WTC11 (cell line): ENCODE measurements around the gene LAMTOR2. TPM values are rescaled to one million over a fixed set of nuclear protein-coding genes. Genes with fewer than 3 reads are reported as not detected.
A peak's percentile ranks its signal among the peaks of the same experiment; 100 is the strongest.

Experiments
- ATAC-seq: fragments of 200-7000 bp; cut with Tn5 transposase; 2 replicates; pipeline ENCODE4 v1.10.0; 2021; ENCODE audit warnings: mild to moderate bottlenecking, moderate library complexity
- CTCF ChIA-PET: fragments of 300-600 bp; sonication (Branson Sonifier 250); formaldehyde crosslinking; loops from one replicate; lab custom pipeline; 2021; ENCODE audit warnings: antibody characterized with exemption; lab: Charles Lee
- POLR2A ChIA-PET: fragments of 350-600 bp; sonication (Branson Sonifier 250); formaldehyde crosslinking; loops from one replicate; lab custom pipeline; 2021; ENCODE audit warnings: antibody characterized with exemption; lab: Charles Lee
- DNase-seq: peaks from one replicate; pipeline ENCODE4 v3.0.0; 2021; ENCODE audit warnings: low spot score
- H3K27ac Mint-ChIP-seq: 2 replicates; pipeline ENCODE4 v1.8.0; 2021; ENCODE audit warnings: mixed read lengths
- H3K27me3 Mint-ChIP-seq: 2 replicates; pipeline ENCODE4 v1.8.0; 2021; ENCODE audit warnings: low read depth, mild to moderate bottlenecking, moderate library complexity, mixed read lengths
- H3K36me3 Mint-ChIP-seq: 2 replicates; pipeline ENCODE4 v1.8.0; 2021; ENCODE audit warnings: mixed read lengths
- H3K4me1 Mint-ChIP-seq: 2 replicates; pipeline ENCODE4 v1.8.0; 2022; ENCODE audit warnings: mixed read lengths
- H3K4me3 Mint-ChIP-seq: 2 replicates; pipeline ENCODE4 v1.8.0; 2021; ENCODE audit warnings: mild to moderate bottlenecking, moderate library complexity, mixed read lengths
- H3K9me3 Mint-ChIP-seq: 2 replicates; pipeline ENCODE4 v1.8.0; 2021; ENCODE audit warnings: mixed read lengths
- ATF2 ChIP-seq: sonication (generic); formaldehyde crosslinking; IDR thresholded peaks from 2 replicates; pipeline ENCODE4 v1.8.1; 2022; ENCODE audit warnings: low read depth, missing genetic modification reagents, borderline replicate concordance
- ERG ChIP-seq: fragments of 250-450 bp; sonication (Bioruptor Pico); IDR thresholded peaks from 2 replicates; pipeline ENCODE4 v1.8.0; 2021; ENCODE audit warnings: mild to moderate bottlenecking
- KAT7 ChIP-seq: sonication (generic); formaldehyde crosslinking; IDR thresholded peaks from 2 replicates; pipeline ENCODE4 v1.8.1; 2023; ENCODE audit warnings: missing genetic modification reagents, mild to moderate bottlenecking, borderline replicate concordance
- MYBL2 ChIP-seq: sonication (generic); formaldehyde crosslinking; IDR thresholded peaks from 2 replicates; pipeline ENCODE4 v1.8.1; 2023; ENCODE audit warnings: mild to moderate bottlenecking, moderate library complexity, missing genetic modification reagents
- NR1H2 ChIP-seq: sonication (generic); formaldehyde crosslinking; IDR thresholded peaks from 2 replicates; pipeline ENCODE4 v1.9.0; 2021; ENCODE audit warnings: mild to moderate bottlenecking, moderate library complexity, missing genetic modification reagents
- PRRX2 ChIP-seq: fragments of 250-450 bp; sonication (Bioruptor Pico); IDR thresholded peaks from 2 replicates; pipeline ENCODE4 v1.8.0; 2021; ENCODE audit warnings: mild to moderate bottlenecking
- RELA ChIP-seq: sonication (generic); formaldehyde crosslinking; IDR thresholded peaks from 2 replicates; pipeline ENCODE4 v1.8.1; 2022; ENCODE audit warnings: missing genetic modification reagents, mild to moderate bottlenecking, borderline replicate concordance
- SP1 ChIP-seq: sonication (generic); formaldehyde crosslinking; conservative IDR thresholded peaks from 2 replicates; pipeline ENCODE4 v1.8.1; 2022; ENCODE audit warnings: missing genetic modification reagents
- ZBTB21 ChIP-seq: sonication (generic); formaldehyde crosslinking; IDR thresholded peaks from 2 replicates; pipeline ENCODE4 v1.8.1; 2023; ENCODE audit warnings: mild to moderate bottlenecking, missing genetic modification reagents, borderline replicate concordance
- ZNF138 ChIP-seq: sonication (generic); formaldehyde crosslinking; conservative IDR thresholded peaks from 2 replicates; pipeline ENCODE4 v1.8.1; 2022; ENCODE audit warnings: mild to moderate bottlenecking, moderate library complexity, missing genetic modification reagents
- ZNF232 ChIP-seq: sonication (generic); formaldehyde crosslinking; IDR thresholded peaks from 2 replicates; pipeline ENCODE4 v1.8.0; 2022; ENCODE audit warnings: mild to moderate bottlenecking, missing genetic modification reagents
- ZNF281 ChIP-seq: sonication (generic); formaldehyde crosslinking; IDR thresholded peaks from 2 replicates; pipeline ENCODE4 v1.8.0; 2023; ENCODE audit warnings: mild to moderate bottlenecking, missing genetic modification reagents
- ZNF317 ChIP-seq: sonication (generic); formaldehyde crosslinking; IDR thresholded peaks from 2 replicates; pipeline ENCODE4 v1.8.1; 2023; ENCODE audit warnings: low read depth, mild to moderate bottlenecking, moderate library complexity, missing genetic modification reagents, borderline replicate concordance
- ZNF423 ChIP-seq: fragments of 250-450 bp; sonication (Bioruptor Pico); IDR thresholded peaks from 2 replicates; pipeline ENCODE4 v2.1.2; 2022; ENCODE audit warnings: mild to moderate bottlenecking, moderate library complexity
- total RNA-seq: library from RNA; stranded (reverse); gene quantifications from 3 replicates; pipeline ENCODE4 v1.2.3, GENCODE V29; 2021
- TF ChIP-seq, protein P1 (sequence below): sonication (generic); formaldehyde crosslinking; IDR thresholded peaks from 2 replicates; pipeline ENCODE4 v1.8.0; 2022; ENCODE audit warnings: mild to moderate bottlenecking, missing genetic modification reagents
- TF ChIP-seq, protein P2 (sequence below): sonication (generic); formaldehyde crosslinking; IDR thresholded peaks from 2 replicates; pipeline ENCODE4 v1.8.0; 2022; ENCODE audit warnings: mild to moderate bottlenecking, missing genetic modification reagents
- TF ChIP-seq, protein P3 (sequence below): fragments of 250-450 bp; sonication (Bioruptor Pico); IDR thresholded peaks from 2 replicates; pipeline ENCODE4 v2.1.2; 2022; ENCODE audit warnings: mild to moderate bottlenecking, moderate library complexity
- TF ChIP-seq, protein P4 (sequence below): fragments of 250-450 bp; sonication (Bioruptor Pico); IDR thresholded peaks from 2 replicates; pipeline ENCODE4 v1.9.0; 2021; ENCODE audit warnings: mild to moderate bottlenecking, borderline replicate concordance

LAMTOR2 gene
- total RNA-seq, 1 experiment from 2014 or later: 62.4 TPM

DNA sequence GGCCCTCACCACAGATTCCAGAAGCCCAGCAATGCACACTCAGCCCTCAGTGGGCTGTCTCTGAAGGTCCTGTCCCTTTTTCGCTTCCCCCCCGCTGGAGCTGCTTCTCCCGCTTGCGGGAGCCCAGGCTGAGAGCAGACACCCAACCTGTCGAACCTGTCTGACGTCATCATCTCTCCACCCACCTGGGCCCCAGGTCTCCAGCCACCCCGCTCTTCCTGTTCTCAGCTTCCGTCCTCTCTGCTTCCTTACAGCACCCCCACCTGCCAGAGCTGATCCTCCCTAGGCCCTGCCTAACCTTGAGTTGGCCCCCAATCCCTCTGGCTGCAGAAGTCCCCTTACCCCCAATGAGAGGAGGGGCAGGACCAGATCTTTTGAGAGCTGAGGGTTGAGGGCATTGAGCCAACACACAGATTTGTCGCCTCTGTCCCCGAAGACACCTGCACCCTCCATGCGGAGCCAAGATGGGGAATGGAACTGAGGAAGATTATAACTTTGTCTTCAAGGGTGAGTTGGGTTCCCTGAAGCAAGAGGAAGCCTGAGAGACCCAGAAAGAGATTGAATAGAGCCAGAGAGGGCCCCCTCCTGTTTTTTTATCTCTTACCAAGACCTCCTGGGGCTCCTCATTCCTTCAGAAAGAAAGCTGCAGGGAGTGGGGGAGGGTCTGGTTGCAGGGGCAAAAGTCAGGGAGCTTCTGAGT is 6.5 kb downstream of the LAMTOR2 start, which contains the start of gene RAB25:
RAB25 (plus strand) TSS at position 224 of the 700 bp plus-strand sequence; CDS start at position 465, 241 bp downstream.
- CTCF ChIA-PET: interaction anchor here (0.7 to 2.0 kb wide), 20 partner anchors 8 to 123 kb away, joined by 3 to 16 read pairs (median 6); partner anchors contain the start of genes ARHGEF2, MEX3A and UBQLN4
- POLR2A ChIA-PET: interaction anchor here (0.5 to 1.6 kb wide), 16 partner anchors 10 to 127 kb away, joined by 3 to 17 read pairs (median 4); partner anchors contain the start of genes ARHGEF2, KHDC4 and MEX3A
- no peaks in the 10 kb centered on the region for H3K9me3 Mint-ChIP-seq
- DNase-seq: peak; percentile 80
- peak; percentile 83 for ATAC-seq
- H3K27me3 Mint-ChIP-seq: no peaks in the 10 kb centered on the region
- H3K4me3 Mint-ChIP-seq: peak within 1 kb of the TSS; percentile 90
- H3K4me1 Mint-ChIP-seq: peaks cover 37% of the 10 kb centered on the region
- H3K36me3 Mint-ChIP-seq: peaks cover 6% of the 10 kb centered on the region
- TF ChIP-seq ERG (peak; percentile 56; the same call in 1 of the 2 replicates), ZNF423 (CRISPR knock-in tag) (peak; percentile 94), ZBTB21 (CRISPR knock-in tag) (peak; percentile 85), NR1H2 (no peak), ATF2 (CRISPR knock-in tag) (no peak), KAT7 (CRISPR knock-in tag) (peak; percentile 48; the same call in 1 of the 2 replicates), ZNF281 (CRISPR knock-in tag) (0 out of 2 replicates have a peak, but pooled peaks have one; percentile 40), MYBL2 (CRISPR knock-in tag) (0 out of 2 replicates have a peak, but pooled peaks have one; percentile 15), SP1 (CRISPR knock-in tag) (peak; percentile 38; the same call in 1 of the 2 replicates), ZNF138 (CRISPR knock-in tag) (0 out of 2 replicates have a peak, but pooled peaks have one; percentile 14), PRRX2 (0 out of 2 replicates have a peak, but pooled peaks have one; percentile 19), ZNF317 (CRISPR knock-in tag) (no peak)
- TF ChIP-seq, protein P1, sequence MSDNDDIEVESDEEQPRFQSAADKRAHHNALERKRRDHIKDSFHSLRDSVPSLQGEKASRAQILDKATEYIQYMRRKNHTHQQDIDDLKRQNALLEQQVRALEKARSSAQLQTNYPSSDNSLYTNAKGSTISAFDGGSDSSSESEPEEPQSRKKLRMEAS (CRISPR knock-in tag): peak; percentile 58
- peak within 1 kb of the TSS; percentile 98 for H3K27ac Mint-ChIP-seq

GRCh38 chr1:156062189-156062588 is 7.6 kb downstream of the LAMTOR2 start:
- no peaks in the 10 kb centered on the region for H3K27me3 Mint-ChIP-seq
- H3K4me1 Mint-ChIP-seq: peaks cover 40% of the 10 kb centered on the region
- ChIA-PET POLR2A (no interaction called here), CTCF (interaction anchor here (0.7 to 5.0 kb wide), 8 partner anchors 9 to 124 kb away, joined by 3 to 74 read pairs (median 9); partner anchors contain the start of genes ARHGEF2 and UBQLN4)
- ATAC-seq (no peak), DNase-seq (no peak)
- H3K9me3 Mint-ChIP-seq: no peaks in the 10 kb centered on the region
- H3K27ac Mint-ChIP-seq: peak overlapping the region; percentile 15; the same call in 1 of the 2 replicates
- peaks cover 6% of the 10 kb centered on the region for H3K36me3 Mint-ChIP-seq
- H3K4me3 Mint-ChIP-seq: peak overlapping the region; percentile 90
- TF ChIP-seq ZNF138 (CRISPR knock-in tag) (no peak), ZNF232 (CRISPR knock-in tag) (no peak), RELA (CRISPR knock-in tag) (no peak)
- TF ChIP-seq, protein P1 (CRISPR knock-in tag): no peak
- TF ChIP-seq, protein P2, sequence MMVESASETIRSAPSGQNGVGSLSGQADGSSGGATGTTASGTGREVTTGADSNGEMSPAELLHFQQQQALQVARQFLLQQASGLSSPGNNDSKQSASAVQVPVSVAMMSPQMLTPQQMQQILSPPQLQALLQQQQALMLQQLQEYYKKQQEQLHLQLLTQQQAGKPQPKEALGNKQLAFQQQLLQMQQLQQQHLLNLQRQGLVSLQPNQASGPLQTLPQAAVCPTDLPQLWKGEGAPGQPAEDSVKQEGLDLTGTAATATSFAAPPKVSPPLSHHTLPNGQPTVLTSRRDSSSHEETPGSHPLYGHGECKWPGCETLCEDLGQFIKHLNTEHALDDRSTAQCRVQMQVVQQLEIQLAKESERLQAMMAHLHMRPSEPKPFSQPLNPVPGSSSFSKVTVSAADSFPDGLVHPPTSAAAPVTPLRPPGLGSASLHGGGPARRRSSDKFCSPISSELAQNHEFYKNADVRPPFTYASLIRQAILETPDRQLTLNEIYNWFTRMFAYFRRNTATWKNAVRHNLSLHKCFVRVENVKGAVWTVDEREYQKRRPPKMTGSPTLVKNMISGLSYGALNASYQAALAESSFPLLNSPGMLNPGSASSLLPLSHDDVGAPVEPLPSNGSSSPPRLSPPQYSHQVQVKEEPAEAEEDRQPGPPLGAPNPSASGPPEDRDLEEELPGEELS (CRISPR knock-in tag): no peak
- TF ChIP-seq, protein P3, sequence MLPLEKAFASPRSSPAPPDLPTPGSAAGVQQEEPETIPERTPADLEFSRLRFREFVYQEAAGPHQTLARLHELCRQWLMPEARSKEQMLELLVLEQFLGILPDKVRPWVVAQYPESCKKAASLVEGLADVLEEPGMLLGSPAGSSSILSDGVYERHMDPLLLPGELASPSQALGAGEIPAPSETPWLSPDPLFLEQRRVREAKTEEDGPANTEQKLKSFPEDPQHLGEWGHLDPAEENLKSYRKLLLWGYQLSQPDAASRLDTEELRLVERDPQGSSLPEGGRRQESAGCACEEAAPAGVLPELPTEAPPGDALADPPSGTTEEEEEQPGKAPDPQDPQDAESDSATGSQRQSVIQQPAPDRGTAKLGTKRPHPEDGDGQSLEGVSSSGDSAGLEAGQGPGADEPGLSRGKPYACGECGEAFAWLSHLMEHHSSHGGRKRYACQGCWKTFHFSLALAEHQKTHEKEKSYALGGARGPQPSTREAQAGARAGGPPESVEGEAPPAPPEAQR (CRISPR knock-in tag): no peak
- TF ChIP-seq, protein P4, sequence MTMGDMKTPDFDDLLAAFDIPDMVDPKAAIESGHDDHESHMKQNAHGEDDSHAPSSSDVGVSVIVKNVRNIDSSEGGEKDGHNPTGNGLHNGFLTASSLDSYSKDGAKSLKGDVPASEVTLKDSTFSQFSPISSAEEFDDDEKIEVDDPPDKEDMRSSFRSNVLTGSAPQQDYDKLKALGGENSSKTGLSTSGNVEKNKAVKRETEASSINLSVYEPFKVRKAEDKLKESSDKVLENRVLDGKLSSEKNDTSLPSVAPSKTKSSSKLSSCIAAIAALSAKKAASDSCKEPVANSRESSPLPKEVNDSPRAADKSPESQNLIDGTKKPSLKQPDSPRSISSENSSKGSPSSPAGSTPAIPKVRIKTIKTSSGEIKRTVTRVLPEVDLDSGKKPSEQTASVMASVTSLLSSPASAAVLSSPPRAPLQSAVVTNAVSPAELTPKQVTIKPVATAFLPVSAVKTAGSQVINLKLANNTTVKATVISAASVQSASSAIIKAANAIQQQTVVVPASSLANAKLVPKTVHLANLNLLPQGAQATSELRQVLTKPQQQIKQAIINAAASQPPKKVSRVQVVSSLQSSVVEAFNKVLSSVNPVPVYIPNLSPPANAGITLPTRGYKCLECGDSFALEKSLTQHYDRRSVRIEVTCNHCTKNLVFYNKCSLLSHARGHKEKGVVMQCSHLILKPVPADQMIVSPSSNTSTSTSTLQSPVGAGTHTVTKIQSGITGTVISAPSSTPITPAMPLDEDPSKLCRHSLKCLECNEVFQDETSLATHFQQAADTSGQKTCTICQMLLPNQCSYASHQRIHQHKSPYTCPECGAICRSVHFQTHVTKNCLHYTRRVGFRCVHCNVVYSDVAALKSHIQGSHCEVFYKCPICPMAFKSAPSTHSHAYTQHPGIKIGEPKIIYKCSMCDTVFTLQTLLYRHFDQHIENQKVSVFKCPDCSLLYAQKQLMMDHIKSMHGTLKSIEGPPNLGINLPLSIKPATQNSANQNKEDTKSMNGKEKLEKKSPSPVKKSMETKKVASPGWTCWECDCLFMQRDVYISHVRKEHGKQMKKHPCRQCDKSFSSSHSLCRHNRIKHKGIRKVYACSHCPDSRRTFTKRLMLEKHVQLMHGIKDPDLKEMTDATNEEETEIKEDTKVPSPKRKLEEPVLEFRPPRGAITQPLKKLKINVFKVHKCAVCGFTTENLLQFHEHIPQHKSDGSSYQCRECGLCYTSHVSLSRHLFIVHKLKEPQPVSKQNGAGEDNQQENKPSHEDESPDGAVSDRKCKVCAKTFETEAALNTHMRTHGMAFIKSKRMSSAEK (CRISPR knock-in tag): no peak
